OCI-LY7 (cell line): ENCODE results near the gene DHRS7B. TPM values are rescaled to one million over a fixed set of nuclear protein-coding genes. Genes with fewer than 3 reads are reported as not detected.

Experiments
- BruUV-seq: library from RNA; stranded (reverse); fragments of 400-500 nt; replicated peaks from 2 replicates; lab custom pipeline; 2021; lab: Mats Ljungman, UMichigan
- CTCF ChIA-PET: fragments of 300-600 bp; sonication (Branson Sonifier 250); formaldehyde crosslinking; loops from one replicate; lab custom pipeline; 2022; ENCODE audit warnings: antibody characterized with exemption; ENCODE audit not compliant: unreplicated experiment; lab: Charles Lee
- POLR2A ChIA-PET: fragments of 300-600 bp; sonication (Branson Sonifier 250); formaldehyde crosslinking; loops from one replicate; lab custom pipeline; 2022; ENCODE audit warnings: antibody characterized with exemption; lab: Charles Lee
- DNase-seq: peaks from one replicate; pipeline ENCODE4 v3.0.0-alpha.2; 2015; ENCODE audit warnings: low spot score
- H2AFZ ChIP-seq: fragments of 200-600 bp; sonication (generic), shearing (Covaris generic); 2 replicates; pipeline ENCODE4 v1.6.1; 2014; ENCODE audit warnings: mild to moderate bottlenecking, antibody characterized with exemption, low read length, moderate library complexity
- H3K27ac ChIP-seq: fragments of 200-600 bp; sonication (generic); 2 replicates; pipeline ENCODE4 v1.5.1; 2014; ENCODE audit warnings: mixed run types, low read depth, mild to moderate bottlenecking, moderate library complexity, low read length, inconsistent platforms; ENCODE audit not compliant: poor library complexity, severe bottlenecking
- H3K36me3 ChIP-seq: fragments of 200-600 bp; sonication (generic); 2 replicates; pipeline ENCODE4 v1.6.1; 2014; ENCODE audit warnings: mild to moderate bottlenecking, antibody characterized with exemption, low read length, moderate library complexity, mixed read lengths; ENCODE audit not compliant: insufficient read depth
- H3K4me1 ChIP-seq: fragments of 200-600 bp; sonication (generic); 2 replicates; pipeline ENCODE4 v1.5.1; 2014; ENCODE audit warnings: mild to moderate bottlenecking, low read length; ENCODE audit not compliant: insufficient read depth, poor library complexity, severe bottlenecking
- H3K4me2 ChIP-seq: fragments of 200-600 bp; sonication (generic); 2 replicates; pipeline ENCODE4 v1.6.1; 2014; ENCODE audit warnings: mild to moderate bottlenecking, low read length
- H3K4me3 ChIP-seq: fragments of 200-600 bp; sonication (generic); 2 replicates; pipeline ENCODE4 v1.5.1; 2014; ENCODE audit warnings: mild to moderate bottlenecking, low read depth, low read length; ENCODE audit not compliant: poor library complexity, severe bottlenecking
- H3K79me2 ChIP-seq: fragments of 200-600 bp; sonication (generic); 2 replicates; pipeline ENCODE4 v1.6.1; 2016; ENCODE audit warnings: low read depth, mild to moderate bottlenecking, low read length, moderate library complexity, mixed read lengths; ENCODE audit not compliant: insufficient read depth
- H3K9me2 ChIP-seq: fragments of 200-600 bp; sonication (generic); 2 replicates; pipeline ENCODE4 v1.6.1; 2016; ENCODE audit warnings: mild to moderate bottlenecking, low read length, mixed read lengths; ENCODE audit not compliant: insufficient read depth
- H3K9me3 ChIP-seq: fragments of 200-600 bp; sonication (generic); 2 replicates; pipeline ENCODE4 v1.6.1; 2014; ENCODE audit warnings: mild to moderate bottlenecking, mixed run types, low read length, mixed read lengths
- H4K20me1 ChIP-seq: fragments of 200-600 bp; sonication (generic); 2 replicates; pipeline ENCODE4 v1.6.1; 2014; ENCODE audit warnings: mild to moderate bottlenecking, antibody characterized with exemption, low read length, moderate library complexity, mixed read lengths; ENCODE audit not compliant: insufficient read depth
- CTCF ChIP-seq: fragments of 200-600 bp; sonication (generic); conservative IDR thresholded peaks from 2 replicates; pipeline ENCODE4 v1.5.1; 2014; ENCODE audit warnings: mild to moderate bottlenecking, antibody characterized with exemption, low read length, moderate library complexity, mixed read lengths
- EZH2phosphoT487 ChIP-seq: fragments of 200-600 bp; sonication (generic); IDR thresholded peaks from 2 replicates; pipeline ENCODE4 v1.6.1; 2018; ENCODE audit warnings: low read depth, borderline replicate concordance, mild to moderate bottlenecking, mixed run types, antibody characterized with exemption, low read length, moderate library complexity, mixed read lengths
- intact Hi-C: fragments of 100-400 bp; cut with micrococcal nuclease; formaldehyde crosslinking; loops from one replicate; pipeline ENCODE4 v1.10.0; 2022; ENCODE audit not compliant: unreplicated experiment
- total RNA-seq, 2 experiments: library from RNA; depleted of rRNA in 1 of 2; stranded (reverse); fragments of >200 nt in 1 of 2; shearing (Covaris generic) in 1 of 2; gene quantifications; 2 replicates each; pipeline ENCODE4 v1.2.3, GENCODE V29; 2014 to 2022

The DHRS7B gene
- total RNA-seq, 2 experiments from 2014 or later, result 16.0 to 16.5 TPM

- peak overlapping the region; percentile 60 for H3K27ac ChIP-seq
- H3K9me3 ChIP-seq, result no peaks in the 10 kb centered on the region
- BruUV-seq, result no TSS peak
- ChIA-PET POLR2A (interaction anchor here (0.6 to 1.2 kb wide), 3 partner anchors 20 to 170 kb away, joined by 3 to 4 read pairs (median 4); partner anchors contain the start of gene USP22), CTCF (interaction anchor here (0.6 to 1.3 kb wide), 2 partner anchors 94 to 97 kb away, joined by 3 to 4 read pairs; no protein-coding TSS in a partner anchor)
- H3K9me2 ChIP-seq, result no peaks in the 10 kb centered on the region
- peaks cover 32% of the 10 kb centered on the region for H4K20me1 ChIP-seq
- H2AFZ ChIP-seq, result peak overlapping the region; percentile 54
- H3K4me2 ChIP-seq, result peak overlapping the region; percentile 95
- H3K4me3 ChIP-seq, result peak overlapping the region; percentile 97
- peaks cover 62% of the 10 kb centered on the region for H3K79me2 ChIP-seq
- H3K4me1 ChIP-seq, result peaks cover 27% of the 10 kb centered on the region
- intact Hi-C loops, result loop anchor here (1.0 to 2.0 kb wide), 5 partner anchors 62 to 171 kb away; partner anchors contain the start of genes DHRS7B and USP22
- peaks cover 49% of the 10 kb centered on the region for H3K36me3 ChIP-seq
- TF ChIP-seq EZH2phosphoT487 (no peak), CTCF (no peak)
- peak; percentile 46 for DNase-seq
These were observed 86.9 kb downstream of the DHRS7B start for GRCh38 chr17:21213638-21214014.

GRCh38 chr17:21214015-21214776 lies 87.4 kb downstream of the DHRS7B start, which contains the start of gene TMEM11:
TMEM11 (minus strand) TSS chr17:21214161; CDS start chr17:21214152, 9 bp downstream.
- POLR2A ChIA-PET, result interaction anchor here (0.6 to 1.2 kb wide), 2 partner anchors 115 to 171 kb away, joined by 3 to 4 read pairs; partner anchors contain the start of gene USP22
- peak within 1 kb of the TSS; percentile 95 for H3K4me2 ChIP-seq
- no TSS peak for BruUV-seq

More at GRCh38 chr17:21214015-21214776, 87.4 kb downstream of the DHRS7B start, which contains the start of gene TMEM11:
- H2AFZ ChIP-seq, result peak within 1 kb of the TSS; percentile 82
- H3K9me3 ChIP-seq, result no peaks in the 10 kb centered on the region
- peaks cover 32% of the 10 kb centered on the region for H4K20me1 ChIP-seq
- H3K27ac ChIP-seq, result peak within 1 kb of the TSS; percentile 60
- H3K9me2 ChIP-seq, result no peaks in the 10 kb centered on the region
- CTCF ChIA-PET, result interaction anchor here (1.3 kb wide), 1 partner anchor 94 kb away, joined by 4 read pairs; no protein-coding TSS in a partner anchor
- DNase-seq, result peak; percentile 97
- H3K36me3 ChIP-seq, result peaks cover 43% of the 10 kb centered on the region
- intact Hi-C loops, result loop anchor here (1.0 to 2.0 kb wide), 4 partner anchors 61 to 171 kb away; partner anchors contain the start of genes DHRS7B and USP22
- TF ChIP-seq CTCF (peak; percentile 41; the same call in 1 of the 2 replicates), EZH2phosphoT487 (no peak)
- peaks cover 27% of the 10 kb centered on the region for H3K4me1 ChIP-seq
- H3K79me2 ChIP-seq, result peaks cover 57% of the 10 kb centered on the region
- H3K4me3 ChIP-seq, result peak within 1 kb of the TSS; percentile 97
